ENCODE results near the gene PIN1. TPM values are rescaled to one million over a fixed set of nuclear protein-coding genes. Genes with fewer than 3 reads are reported as not detected.
"Not testable (repeated sequence)": the region's sequence is repeated elsewhere in the genome, so short reads cannot be mapped to it uniquely, and the experiment has no call there.

Gene PIN1
- total and polyA plus RNA-seq, 2 experiments from 2014 or later: 102 to 124 TPM

DNA sequence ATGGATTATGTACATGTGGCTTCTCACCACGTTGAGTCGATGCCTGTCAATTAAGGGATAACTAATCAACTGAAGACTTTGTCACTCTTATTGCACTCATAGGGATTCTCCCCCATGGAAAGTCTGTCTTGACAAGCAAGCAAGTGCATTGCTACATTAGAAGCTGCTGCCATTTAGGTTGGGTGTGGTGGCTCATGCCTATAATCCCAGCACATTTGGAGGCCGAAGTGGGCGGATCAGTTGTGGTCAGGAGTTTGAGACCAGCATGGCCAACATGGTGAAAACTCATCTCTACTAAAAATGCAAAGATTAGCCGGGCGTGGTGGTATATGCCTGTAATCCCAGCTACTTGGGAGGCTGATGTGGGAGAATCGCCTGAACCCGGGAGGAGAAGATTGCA is 48.3 kb upstream of the PIN1 start:
- Histone ChIP-seq H3K27me3 (replicated peaks; ENCODE audit: insufficient read depth) (no peaks in the 10 kb centered on the region), H3K36me3 (ENCODE audit: low read depth) (no peaks in the 10 kb centered on the region), H2AFZ (peak overlapping the region; percentile 99; the same call in 1 of the 2 replicates), H3K4me1 (ENCODE audit: insufficient read depth) (peaks cover 7% of the 10 kb centered on the region; the same call in 1 of the 2 replicates), H3K79me2 (ENCODE audit: insufficient read depth) (peaks cover 24% of the 10 kb centered on the region), H3F3A (ENCODE audit: insufficient read depth) (peaks cover 4% of the 10 kb centered on the region; the same call in 1 of the 2 replicates), H3K9ac (no peak overlapping the region), H3K9me2 (ENCODE audit: insufficient read depth) (no peaks in the 10 kb centered on the region), H3K27ac (no peak overlapping the region), H3K4me2 (ENCODE audit: unreplicated experiment) (no peak overlapping the region), H3K4me3 (no peak overlapping the region), H3K9me3 (ENCODE audit: low read depth) (no peaks in the 10 kb centered on the region), H4K20me1 (ENCODE audit: insufficient read depth) (no peaks in the 10 kb centered on the region)
- in situ Hi-C loops (cut with MboI): loop anchor here (10.0 to 25.0 kb wide), 3 partner anchors 162 to 652 kb away; partner anchors contain the start of genes ZNF559, ZNF561 and ZNF699
- DNase-seq: no peak
- TF ChIP-seq EZH2phosphoT487 (IDR thresholded peaks at IDR 0.05; ENCODE audit: insufficient read depth, low read depth) (no peak), EZH2 (IDR thresholded peaks at IDR 0.05; ENCODE audit: insufficient read depth, poor library complexity, severe bottlenecking) (no peak)
- WGBS, 2 experiments (ENCODE audit: low coverage in 1 of 2, low lambda C conversion rate in 2 of 2, missing lambda C conversion rate in 2 of 2): 83 to 85% methylated on average over 8 of the region's 8 CpGs

DNA sequence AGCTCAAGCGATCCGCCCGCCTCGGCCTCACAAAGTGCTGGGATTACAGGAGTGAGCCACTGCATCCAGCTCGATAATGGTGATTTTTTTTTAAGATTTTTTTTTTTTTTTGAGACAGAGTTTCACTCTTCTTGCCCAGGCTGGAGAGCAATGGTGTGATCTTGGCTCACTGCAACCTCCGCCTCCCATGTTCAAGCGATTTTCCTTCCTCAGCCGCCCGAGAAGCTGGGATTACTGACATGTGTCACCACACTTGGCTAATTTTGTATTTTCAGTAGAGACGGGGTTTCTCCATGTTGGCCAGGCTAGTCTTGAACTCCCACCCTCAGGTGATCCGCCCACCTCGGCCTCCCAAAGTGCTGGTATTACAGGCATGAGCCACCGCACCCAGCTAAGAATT is 46.5 kb upstream of the PIN1 start:
- H3K4me3 ChIP-seq; H3K9me2 ChIP-seq (ENCODE audit: insufficient read depth); H3K9ac ChIP-seq; H3K27me3 ChIP-seq (replicated peaks; ENCODE audit: insufficient read depth); H3K4me1 ChIP-seq (ENCODE audit: insufficient read depth); H3K27ac ChIP-seq; H4K20me1 ChIP-seq (ENCODE audit: insufficient read depth); H3K9me3 ChIP-seq (ENCODE audit: low read depth); H3K4me2 ChIP-seq (ENCODE audit: unreplicated experiment); DNase-seq; H2AFZ ChIP-seq; H3K36me3 ChIP-seq (ENCODE audit: low read depth): not testable (repeated sequence)
- H3F3A ChIP-seq (ENCODE audit: insufficient read depth): peaks cover 11% of the 10 kb centered on the region
- WGBS, 2 experiments (ENCODE audit: low coverage in 1 of 2, low lambda C conversion rate in 2 of 2, missing lambda C conversion rate in 2 of 2): 86 to 88% methylated on average over 13 of the region's 13 CpGs
- H3K79me2 ChIP-seq (ENCODE audit: insufficient read depth): peaks cover 10% of the 10 kb centered on the region
- in situ Hi-C loops (cut with MboI): loop anchor here (10.0 to 25.0 kb wide), 3 partner anchors 164 to 654 kb away; partner anchors contain the start of genes ZNF559, ZNF561 and ZNF699

DNA sequence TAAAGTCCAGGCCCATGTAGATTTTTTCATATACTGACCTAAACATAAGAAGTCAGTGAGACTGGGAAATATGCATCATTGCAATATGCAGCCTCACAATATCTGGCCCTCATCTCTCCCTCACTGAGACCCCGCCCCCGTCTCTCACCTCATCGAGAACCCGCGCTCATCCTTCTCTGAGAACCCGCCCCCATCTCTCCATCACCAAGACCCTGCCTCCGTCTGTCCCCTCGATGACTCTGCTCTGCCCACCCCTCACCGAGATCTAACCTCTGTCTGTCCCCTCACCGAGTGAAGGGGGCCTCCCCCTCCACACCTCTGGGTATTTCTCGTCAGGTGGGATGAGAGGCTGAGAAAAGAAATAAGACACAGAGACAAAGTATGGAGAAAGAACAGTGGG is 46.1 kb upstream of the PIN1 start:
- in situ Hi-C loops (cut with MboI): loop anchor here (10.0 to 25.0 kb wide), 3 partner anchors 164 to 654 kb away; partner anchors contain the start of genes ZNF559, ZNF561 and ZNF699
- no peak overlapping the region for H3K4me3 ChIP-seq
- no peaks in the 10 kb centered on the region for H3K27me3 ChIP-seq (replicated peaks; ENCODE audit: insufficient read depth)
- no peak overlapping the region for H3K4me2 ChIP-seq (ENCODE audit: unreplicated experiment)
- peaks cover 6% of the 10 kb centered on the region for H3K79me2 ChIP-seq (ENCODE audit: insufficient read depth)
- H3K4me1 ChIP-seq (ENCODE audit: insufficient read depth): peaks cover 7% of the 10 kb centered on the region; the same call in 1 of the 2 replicates
- H4K20me1 ChIP-seq (ENCODE audit: insufficient read depth): no peaks in the 10 kb centered on the region
- no peak overlapping the region for H2AFZ ChIP-seq
- no peak overlapping the region for H3K27ac ChIP-seq
- DNase-seq: no peak
- H3F3A ChIP-seq (ENCODE audit: insufficient read depth): peaks cover 14% of the 10 kb centered on the region
- TF ChIP-seq EZH2phosphoT487 (IDR thresholded peaks at IDR 0.05; ENCODE audit: insufficient read depth, low read depth): no peak
- no peak for TF ChIP-seq EZH2 (IDR thresholded peaks at IDR 0.05; ENCODE audit: insufficient read depth, poor library complexity, severe bottlenecking)
- H3K9me2 ChIP-seq (ENCODE audit: insufficient read depth): no peaks in the 10 kb centered on the region
- WGBS, 2 experiments (ENCODE audit: low coverage in 1 of 2, low lambda C conversion rate in 2 of 2, missing lambda C conversion rate in 2 of 2): 80 to 81% methylated on average over 11 of the region's 11 CpGs
- H3K36me3 ChIP-seq (ENCODE audit: low read depth): no peaks in the 10 kb centered on the region
- no peak overlapping the region for H3K9ac ChIP-seq
- no peaks in the 10 kb centered on the region for H3K9me3 ChIP-seq (ENCODE audit: low read depth)

DNA sequence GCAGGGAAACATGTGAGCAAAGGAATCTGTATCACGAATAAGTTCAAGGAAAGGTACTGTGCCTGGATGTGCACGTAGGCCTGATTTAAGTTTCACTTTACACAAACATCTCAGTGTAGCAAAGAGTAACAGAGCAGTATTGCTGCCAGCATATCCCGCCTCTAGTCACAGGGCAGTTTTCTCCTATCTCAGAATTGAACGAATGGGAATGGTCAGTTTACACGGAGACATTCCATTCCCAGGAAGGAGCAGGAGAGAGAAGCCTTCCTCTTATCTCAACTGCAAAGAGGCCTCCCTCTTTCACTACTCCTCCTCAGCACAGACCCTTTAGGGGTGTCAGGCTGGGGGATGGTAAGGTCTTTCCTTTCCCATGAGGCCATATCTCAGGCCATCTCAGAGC is 45.5 kb upstream of the PIN1 start:
- not testable (repeated sequence) for H3K36me3 ChIP-seq (ENCODE audit: low read depth); H3K79me2 ChIP-seq (ENCODE audit: insufficient read depth); H3K4me1 ChIP-seq (ENCODE audit: insufficient read depth); H3K4me3 ChIP-seq; H3K27ac ChIP-seq; H2AFZ ChIP-seq; H3K4me2 ChIP-seq (ENCODE audit: unreplicated experiment); H3K9ac ChIP-seq; DNase-seq; H3K9me3 ChIP-seq (ENCODE audit: low read depth); H3K9me2 ChIP-seq (ENCODE audit: insufficient read depth); H4K20me1 ChIP-seq (ENCODE audit: insufficient read depth); H3K27me3 ChIP-seq (replicated peaks; ENCODE audit: insufficient read depth)
- 48 to 53% methylated on average over 5 of the region's 5 CpGs for WGBS, 2 experiments (ENCODE audit: low coverage in 1 of 2, low lambda C conversion rate in 2 of 2, missing lambda C conversion rate in 2 of 2)
- peaks cover 14% of the 10 kb centered on the region for H3F3A ChIP-seq (ENCODE audit: insufficient read depth)
- in situ Hi-C loops (cut with MboI): loop anchor here (10.0 to 25.0 kb wide), 3 partner anchors 165 to 655 kb away; partner anchors contain the start of genes ZNF559, ZNF561 and ZNF699

DNA sequence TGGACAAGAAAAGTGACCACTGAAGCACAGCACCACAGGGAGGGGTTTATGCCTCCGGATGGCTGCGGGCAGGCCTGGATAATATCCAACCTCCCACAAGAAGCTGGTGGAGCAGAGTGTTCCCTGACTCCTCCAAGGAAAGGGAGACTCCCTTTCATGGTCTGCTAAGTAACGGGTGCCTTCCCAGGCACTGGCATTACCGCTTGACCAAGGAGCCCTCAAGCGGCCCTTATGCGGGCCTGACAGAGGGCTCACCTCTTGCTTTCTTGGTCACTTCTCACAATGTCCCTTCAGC is 44.1 kb upstream of the PIN1 start:
- not testable (repeated sequence) for H4K20me1 ChIP-seq (ENCODE audit: insufficient read depth); H3K36me3 ChIP-seq (ENCODE audit: low read depth); H3K27ac ChIP-seq; H3K79me2 ChIP-seq (ENCODE audit: insufficient read depth); H3K4me1 ChIP-seq (ENCODE audit: insufficient read depth); H3K27me3 ChIP-seq (replicated peaks; ENCODE audit: insufficient read depth); H3K9me3 ChIP-seq (ENCODE audit: low read depth); H3K9me2 ChIP-seq (ENCODE audit: insufficient read depth); DNase-seq
- H3K4me3 ChIP-seq: peak overlapping the region; percentile 65
- peaks cover 19% of the 10 kb centered on the region for H3F3A ChIP-seq (ENCODE audit: insufficient read depth)
- H3K4me2 ChIP-seq (ENCODE audit: unreplicated experiment): peak overlapping the region; percentile 40
- in situ Hi-C loops (cut with MboI): loop anchor here (25.0 kb wide), 1 partner anchor 479 kb away; the partner anchor contains the start of genes ZNF559 and ZNF699
- H3K9ac ChIP-seq: peak overlapping the region; percentile 62; the same call in 1 of the 2 replicates
- H2AFZ ChIP-seq: peak overlapping the region; percentile 64
- WGBS, 2 experiments (ENCODE audit: low coverage in 1 of 2, low lambda C conversion rate in 2 of 2, missing lambda C conversion rate in 2 of 2): 63 to 69% methylated on average over 6 of the region's 6 CpGs
